Thoracic aorta (tissue), 2 donors: Measurements from ENCODE around the gene USP54. TPM values are rescaled to one million over a fixed set of nuclear protein-coding genes. Genes with fewer than 3 reads are reported as not detected.

Source experiments
- ATAC-seq: fragments of 150-250 bp; one replicate; pipeline ENCODE4 v1.8.0; 2017; ENCODE audit warnings: low read depth; ENCODE audit not compliant: insufficient number of reproducible peaks, low FRiP score
- DNase-seq: peaks from one replicate; pipeline ENCODE4 v3.0.0-alpha.2; 2020; ENCODE audit warnings: low spot score
- H3K27ac ChIP-seq, 2 donors: fragments of 200-600 bp; sonication (generic); 1 replicate in 1 of 2; 2 replicates in 1 of 2; pipeline ENCODE4 v1.5.1; 2016; ENCODE audit warnings: mild to moderate bottlenecking in 2 of 2, moderate library complexity in 2 of 2
- H3K27me3 ChIP-seq: fragments of 200-600 bp; sonication (generic); replicated peaks from 2 replicates; pipeline ENCODE4 v1.6.0; 2016; ENCODE audit warnings: mild to moderate bottlenecking; ENCODE audit not compliant: insufficient read depth
- H3K36me3 ChIP-seq: fragments of 200-600 bp; sonication (generic); one replicate; pipeline ENCODE4 v1.5.1; 2016
- H3K4me1 ChIP-seq, 2 donors: fragments of 200-600 bp; sonication (generic); 1 replicate in 1 of 2; 2 replicates in 1 of 2; pipeline versions ENCODE4 v1.5.1 to v1.6.0; 2016; ENCODE audit warnings: low read depth in 2 of 2, mild to moderate bottlenecking in 1 of 2; ENCODE audit not compliant: control insufficient read depth in 1 of 2
- H3K4me3 ChIP-seq: fragments of 200-600 bp; sonication (generic); 2 replicates; pipeline ENCODE4 v1.5.1; 2016; ENCODE audit warnings: mild to moderate bottlenecking
- H3K9me3 ChIP-seq: fragments of 200-600 bp; sonication (generic); 2 replicates; pipeline ENCODE4 v1.5.1; 2016
- CTCF ChIP-seq: fragments of 200-600 bp; sonication (generic); IDR thresholded peaks from one replicate; pipeline ENCODE4 v1.5.1; 2019; ENCODE audit warnings: antibody characterized with exemption
- total RNA-seq, 2 donors: library from RNA; depleted of rRNA; stranded (reverse); fragments of >200 nt; gene quantifications; one replicate each; pipeline versions ENCODE4 v1.1.0 to v1.2.3, GENCODE V29; 2016

The USP54 gene
- total RNA-seq, 2 donors from 2014 or later = 20.1 to 45.1 TPM

GRCh38 chr10:73509695-73510094, 81.4 kb downstream of the USP54 start:
- H3K9me3 ChIP-seq = no peaks in the 10 kb centered on the region
- H3K36me3 ChIP-seq = no peaks in the 10 kb centered on the region
- H3K4me1 ChIP-seq = no peaks in the 10 kb centered on the region
- no peaks in the 10 kb centered on the region for H3K27me3 ChIP-seq
- DNase-seq = no peak
- H3K27ac ChIP-seq = no peak overlapping the region
- no peak for TF ChIP-seq CTCF
- no peak overlapping the region for H3K4me3 ChIP-seq
- ATAC-seq = no peak

- H3K4me1 ChIP-seq = no peaks in the 10 kb centered on the region
- no peaks in the 10 kb centered on the region for H3K27me3 ChIP-seq
- DNase-seq (no peak), ATAC-seq (no peak)
- peaks cover 5% of the 10 kb centered on the region for H3K36me3 ChIP-seq
- TF ChIP-seq CTCF = no peak
- no peak overlapping the region for H3K4me3 ChIP-seq
- H3K27ac ChIP-seq = no peak overlapping the region
- no peaks in the 10 kb centered on the region for H3K9me3 ChIP-seq
Measured at GRCh38 chr10:73506491-73506890, 84.7 kb downstream of the USP54 start.

GRCh38 chr10:73506074-73506473, 85.1 kb downstream of the USP54 start:
- Histone ChIP-seq H3K4me3 (no peak overlapping the region), H3K27me3 (no peaks in the 10 kb centered on the region), H3K9me3 (no peaks in the 10 kb centered on the region), H3K36me3 (peaks cover 5% of the 10 kb centered on the region), H3K27ac (no peak overlapping the region), H3K4me1 (no peaks in the 10 kb centered on the region)
- no peak for ATAC-seq
- no peak for TF ChIP-seq CTCF
- DNase-seq = no peak

- ATAC-seq (no peak), DNase-seq (no peak)
- Histone ChIP-seq H3K27ac (no peak overlapping the region), H3K4me1 (no peaks in the 10 kb centered on the region), H3K36me3 (peaks cover 7% of the 10 kb centered on the region), H3K27me3 (no peaks in the 10 kb centered on the region), H3K4me3 (no peak overlapping the region), H3K9me3 (no peaks in the 10 kb centered on the region)
- TF ChIP-seq CTCF = no peak
Measured at GRCh38 chr10:73503037-73503436, 88.1 kb downstream of the USP54 start.

- no peak for ATAC-seq
- no peak for TF ChIP-seq CTCF
- peaks cover 7% of the 10 kb centered on the region for H3K36me3 ChIP-seq
- H3K4me1 ChIP-seq = peaks cover 1 to 3% of the 10 kb centered on the region in 2 donors
- no peak for DNase-seq
- no peaks in the 10 kb centered on the region for H3K9me3 ChIP-seq
- no peak overlapping the region for H3K27ac ChIP-seq
- H3K27me3 ChIP-seq = no peaks in the 10 kb centered on the region
- no peak overlapping the region for H3K4me3 ChIP-seq
Measured at GRCh38 chr10:73501651-73502050, 89.5 kb downstream of the USP54 start.
